MM.1S (cell line): ENCODE data around the gene FGD6.

ENCODE experiments used
- DNase-seq: peaks from one replicate; pipeline ENCODE4 v3.0.0-alpha.2; 2015
- H2AFZ ChIP-seq: fragments of 300-600 bp; sonication (generic); 2 replicates; pipeline ENCODE4 v1.6.0; 2016; ENCODE audit warnings: antibody characterized with exemption, low read length
- H3F3A ChIP-seq: fragments of 300-600 bp; sonication (generic); 2 replicates; pipeline ENCODE4 v1.6.1; 2016; ENCODE audit warnings: mild to moderate bottlenecking, antibody characterized with exemption, low read length, moderate library complexity, mixed read lengths; ENCODE audit not compliant: insufficient read depth
- H3K27ac ChIP-seq: fragments of 300-600 bp; sonication (generic); 2 replicates; pipeline ENCODE4 v1.5.1; 2016; ENCODE audit warnings: mild to moderate bottlenecking, low read length
- H3K27me3 ChIP-seq: fragments of 300-600 bp; sonication (generic); replicated peaks from 2 replicates; pipeline ENCODE4 v1.6.0; 2016; ENCODE audit warnings: low read length; ENCODE audit not compliant: insufficient read depth
- H3K36me3 ChIP-seq: fragments of 300-600 bp; sonication (generic); replicated peaks from 2 replicates; pipeline ENCODE4 v1.6.1; 2016; ENCODE audit warnings: mild to moderate bottlenecking, low read length, mixed read lengths; ENCODE audit not compliant: insufficient read depth
- H3K4me1 ChIP-seq: fragments of 300-600 bp; sonication (generic); 2 replicates; pipeline ENCODE4 v1.6.1; 2016; ENCODE audit warnings: low read length, mixed read lengths
- H3K4me2 ChIP-seq: fragments of 300-600 bp; sonication (generic); 2 replicates; pipeline ENCODE4 v1.6.0; 2016; ENCODE audit warnings: low read depth, low read length
- H3K4me3 ChIP-seq: fragments of 300-600 bp; sonication (generic); 2 replicates; pipeline ENCODE4 v1.5.1; 2016; ENCODE audit warnings: low read length, mixed read lengths
- H3K79me2 ChIP-seq: fragments of 300-600 bp; sonication (generic); 2 replicates; pipeline ENCODE4 v1.6.1; 2016; ENCODE audit warnings: mixed run types, low read length, mixed read lengths
- H3K9ac ChIP-seq: fragments of 300-600 bp; sonication (generic); 2 replicates; pipeline ENCODE4 v1.6.1; 2016; ENCODE audit warnings: low read length, mixed read lengths
- H3K9me2 ChIP-seq: fragments of 300-600 bp; sonication (generic); replicated peaks from 2 replicates; pipeline ENCODE4 v1.6.1; 2016; ENCODE audit warnings: mild to moderate bottlenecking, low read length, mixed read lengths; ENCODE audit not compliant: insufficient read depth
- H3K9me3 ChIP-seq: fragments of 300-600 bp; sonication (generic); replicated peaks from 2 replicates; pipeline ENCODE4 v1.6.1; 2016; ENCODE audit warnings: mild to moderate bottlenecking, low read length, mixed read lengths; ENCODE audit not compliant: insufficient read depth
- H4K20me1 ChIP-seq: fragments of 300-600 bp; sonication (generic); 2 replicates; pipeline ENCODE4 v1.6.1; 2016; ENCODE audit warnings: mild to moderate bottlenecking, low read length, moderate library complexity, mixed read lengths; ENCODE audit not compliant: insufficient read depth
- CTCF ChIP-seq: fragments of 300-600 bp; sonication (generic); IDR thresholded peaks from 2 replicates; pipeline ENCODE4 v1.5.1; 2016; ENCODE audit warnings: antibody characterized with exemption, low read length, mixed read lengths
- EZH2 ChIP-seq: fragments of 300-600 bp; sonication (generic); optimal IDR thresholded peaks from 2 replicates; pipeline ENCODE3; 2017; ENCODE audit warnings: low read depth, mild to moderate bottlenecking, antibody characterized with exemption, low read length, mixed read lengths
- EZH2phosphoT487 ChIP-seq: fragments of 300-600 bp; sonication (generic); IDR thresholded peaks from 2 replicates; pipeline ENCODE4 v1.6.1; 2018; ENCODE audit warnings: antibody characterized with exemption, low read length

Gene FGD6

GRCh38 chr12:95195122-95195521, 22.1 kb downstream of the FGD6 start:
- no peak overlapping the region for H3K4me3 ChIP-seq
- no peaks in the 10 kb centered on the region for H3K9me2 ChIP-seq
- H3K79me2 ChIP-seq = no peaks in the 10 kb centered on the region
- H3K9ac ChIP-seq = no peak overlapping the region
- H3K27me3 ChIP-seq = no peaks in the 10 kb centered on the region
- TF ChIP-seq CTCF = no peak
- TF ChIP-seq EZH2phosphoT487 = no peak
- no peak for TF ChIP-seq EZH2
- no peak overlapping the region for H3K4me2 ChIP-seq
- H3F3A ChIP-seq = no peaks in the 10 kb centered on the region
- no peaks in the 10 kb centered on the region for H4K20me1 ChIP-seq
- H3K36me3 ChIP-seq = no peaks in the 10 kb centered on the region
- H3K27ac ChIP-seq = no peak overlapping the region
- no peak overlapping the region for H2AFZ ChIP-seq
- no peaks in the 10 kb centered on the region for H3K9me3 ChIP-seq
- no peaks in the 10 kb centered on the region for H3K4me1 ChIP-seq
- DNase-seq = no peak

GRCh38 chr12:95193139-95193538, 24.1 kb downstream of the FGD6 start:
- no peaks in the 10 kb centered on the region for H3K36me3 ChIP-seq

GRCh38 chr12:95192271-95192670, 25.0 kb downstream of the FGD6 start:
- Histone ChIP-seq H3K36me3 (no peaks in the 10 kb centered on the region), H4K20me1 (no peaks in the 10 kb centered on the region), H3K27ac (no peak overlapping the region), H3K9me2 (no peaks in the 10 kb centered on the region), H3K4me2 (no peak overlapping the region), H3F3A (no peaks in the 10 kb centered on the region), H3K9ac (no peak overlapping the region), H3K4me1 (no peaks in the 10 kb centered on the region), H3K4me3 (no peak overlapping the region), H3K9me3 (no peaks in the 10 kb centered on the region), H3K27me3 (no peaks in the 10 kb centered on the region), H2AFZ (no peak overlapping the region), H3K79me2 (no peaks in the 10 kb centered on the region)
- no peak for TF ChIP-seq EZH2
- no peak for TF ChIP-seq CTCF
- no peak for TF ChIP-seq EZH2phosphoT487
- DNase-seq = no peak

More at GRCh38 chr12:95193139-95193538, 24.1 kb downstream of the FGD6 start:
- H3K9ac ChIP-seq = no peak overlapping the region
- H3K79me2 ChIP-seq = no peaks in the 10 kb centered on the region
- H4K20me1 ChIP-seq = no peaks in the 10 kb centered on the region
- H2AFZ ChIP-seq = no peak overlapping the region
- H3K9me2 ChIP-seq = no peaks in the 10 kb centered on the region
- no peaks in the 10 kb centered on the region for H3F3A ChIP-seq
- no peaks in the 10 kb centered on the region for H3K9me3 ChIP-seq
- no peaks in the 10 kb centered on the region for H3K4me1 ChIP-seq
- no peak overlapping the region for H3K27ac ChIP-seq
- TF ChIP-seq EZH2 = no peak
- TF ChIP-seq EZH2phosphoT487 = no peak
- no peak overlapping the region for H3K4me3 ChIP-seq
- no peak overlapping the region for H3K4me2 ChIP-seq
- no peaks in the 10 kb centered on the region for H3K27me3 ChIP-seq
- DNase-seq = no peak

- no peaks in the 10 kb centered on the region for H3K9me2 ChIP-seq
- no peak for TF ChIP-seq EZH2phosphoT487
- no peak for TF ChIP-seq CTCF
- TF ChIP-seq EZH2 = no peak
- H3F3A ChIP-seq = no peaks in the 10 kb centered on the region
- H3K36me3 ChIP-seq = no peaks in the 10 kb centered on the region
- no peaks in the 10 kb centered on the region for H4K20me1 ChIP-seq
- H3K9ac ChIP-seq = no peak overlapping the region
- no peak overlapping the region for H2AFZ ChIP-seq
- H3K27ac ChIP-seq = no peak overlapping the region
- no peaks in the 10 kb centered on the region for H3K4me1 ChIP-seq
- no peak overlapping the region for H3K4me3 ChIP-seq
- H3K4me2 ChIP-seq = no peak overlapping the region
- H3K79me2 ChIP-seq = no peaks in the 10 kb centered on the region
- no peaks in the 10 kb centered on the region for H3K9me3 ChIP-seq
- DNase-seq = no peak
- H3K27me3 ChIP-seq = no peaks in the 10 kb centered on the region
These were observed 26.1 kb downstream of the FGD6 start for GRCh38 chr12:95191060-95191696.
